Stimulated activated CD8-positive, alpha-beta memory T cell treated with anti-CD3 and anti-CD28 coated beads, Interleukin-4, amount 100 ng/mL, for 48 hours (primary cell): ENCODE results near the gene OFD1.
"Not testable (repeated sequence)": the region's sequence is repeated elsewhere in the genome, so short reads cannot be mapped to it uniquely, and the experiment has no call there.

Experiments
- DNase-seq: peaks from one replicate; pipeline ENCODE4 v3.0.0-alpha.2; 2020

Gene OFD1

DNA sequence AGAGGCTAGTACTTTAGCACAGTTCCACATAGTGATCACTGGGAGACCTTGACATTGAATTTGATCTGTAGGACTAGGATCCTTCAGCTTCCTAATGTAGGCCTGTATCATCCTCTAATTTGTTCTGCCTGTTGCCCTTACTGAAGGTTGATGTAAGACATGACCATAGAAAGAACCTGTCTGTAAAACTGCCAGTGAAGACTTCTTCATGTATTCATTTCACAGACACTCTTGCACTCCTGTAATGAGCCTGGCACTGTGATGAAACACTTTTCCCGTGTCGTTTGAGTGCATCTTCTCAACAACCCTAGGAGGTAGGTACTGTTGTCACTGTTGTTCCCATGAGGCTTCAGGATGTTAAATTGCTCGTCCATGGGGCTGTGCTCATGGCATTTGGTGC is 31.0 kb upstream of the OFD1 start:
- DNase-seq, result no peak

DNA sequence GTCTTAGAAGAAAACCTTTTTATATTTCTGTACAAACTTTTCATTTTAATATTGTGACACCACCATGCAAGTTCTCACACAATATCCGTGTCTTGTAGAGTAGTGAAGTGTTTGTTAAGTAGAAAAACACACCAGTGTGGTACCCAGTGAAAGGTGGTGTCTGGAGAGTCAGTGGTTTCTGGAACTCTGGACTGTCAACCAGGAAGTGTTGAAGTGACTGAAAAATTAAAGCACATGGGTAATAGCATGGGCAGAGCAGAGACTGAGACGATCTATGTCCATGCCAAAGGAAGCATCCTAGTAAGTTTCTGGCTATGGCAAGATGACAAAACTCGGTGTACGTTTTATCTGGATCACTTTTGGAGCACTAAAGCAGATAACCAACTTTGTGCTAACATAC is 23.4 kb upstream of the OFD1 start:
- no peak for DNase-seq

DNA sequence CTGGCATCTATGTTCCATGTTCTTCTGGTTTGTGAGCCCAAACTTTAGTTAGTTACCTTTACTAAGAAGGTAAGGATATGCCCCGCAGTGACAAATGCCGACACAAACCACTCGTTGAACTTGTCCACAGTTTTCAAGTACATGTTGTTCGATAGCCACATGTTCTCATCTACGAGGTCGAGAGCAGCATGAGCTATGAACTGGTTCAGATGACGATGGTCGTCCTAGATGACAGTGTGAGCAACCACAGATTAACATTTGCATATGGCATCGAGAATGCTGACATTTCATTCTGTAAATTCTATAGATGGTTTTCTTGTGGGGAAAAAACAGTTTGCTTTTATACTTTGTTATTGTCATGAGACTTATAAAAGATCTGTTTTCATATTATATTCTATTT is 18.1 kb upstream of the OFD1 start:
- DNase-seq, result no peak

DNA sequence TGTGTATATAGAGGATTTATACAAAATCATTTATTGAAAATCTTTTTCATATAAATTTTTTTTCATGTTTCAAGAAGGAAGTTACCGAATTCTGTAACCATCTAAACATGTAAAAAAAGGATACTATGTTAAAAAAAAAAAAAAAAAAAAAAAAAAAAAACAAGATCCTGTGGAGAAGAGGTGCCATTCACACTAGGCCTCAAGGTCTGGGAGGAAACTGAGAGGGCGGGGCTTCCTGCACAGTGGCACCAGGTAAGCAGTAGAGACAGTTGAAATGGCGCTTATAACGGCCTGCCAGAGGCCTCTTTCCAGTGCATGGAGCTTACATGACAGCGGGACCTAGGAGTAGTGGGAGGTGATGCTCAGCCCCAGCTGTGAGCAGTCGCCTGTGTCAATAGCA is 17.6 kb upstream of the OFD1 start:
- no peak for DNase-seq

DNA sequence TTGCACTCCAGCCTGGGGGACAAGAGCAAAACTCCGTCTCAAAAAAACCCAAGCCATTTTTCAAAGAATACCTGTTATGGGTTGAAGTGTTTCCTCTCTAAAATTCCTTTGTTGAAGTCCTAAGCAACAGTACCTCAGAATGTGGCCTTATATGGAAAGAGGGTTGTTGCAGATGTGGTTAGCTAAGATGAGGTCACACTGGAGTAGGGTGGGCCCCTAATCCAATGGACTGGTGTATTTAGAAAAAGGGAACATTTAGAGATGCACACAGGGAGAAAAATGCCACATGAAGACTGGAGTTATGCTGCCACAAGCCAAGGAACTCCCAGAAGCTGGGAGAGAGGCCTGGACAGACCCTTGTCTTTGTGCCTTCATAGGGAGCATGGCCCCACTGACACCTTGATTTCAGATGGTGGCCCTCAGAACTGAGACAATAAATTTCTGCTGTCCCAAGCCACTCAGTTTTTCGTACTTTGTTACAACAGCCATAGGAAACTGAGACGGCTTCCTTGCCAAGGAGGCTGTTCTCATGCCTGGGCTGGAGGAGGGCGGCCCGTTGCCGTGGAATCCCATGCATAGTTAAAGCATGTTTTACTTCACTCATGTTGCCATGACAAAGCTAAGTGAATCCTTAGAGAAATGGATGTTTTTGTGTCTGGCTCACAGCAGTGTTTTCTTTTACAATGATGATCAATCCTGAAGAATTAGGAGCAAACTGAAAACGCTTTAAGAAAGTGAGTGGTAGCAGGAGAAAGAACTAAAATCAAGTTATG is 16.7 kb upstream of the OFD1 start:
- DNase-seq, result no peak

DNA sequence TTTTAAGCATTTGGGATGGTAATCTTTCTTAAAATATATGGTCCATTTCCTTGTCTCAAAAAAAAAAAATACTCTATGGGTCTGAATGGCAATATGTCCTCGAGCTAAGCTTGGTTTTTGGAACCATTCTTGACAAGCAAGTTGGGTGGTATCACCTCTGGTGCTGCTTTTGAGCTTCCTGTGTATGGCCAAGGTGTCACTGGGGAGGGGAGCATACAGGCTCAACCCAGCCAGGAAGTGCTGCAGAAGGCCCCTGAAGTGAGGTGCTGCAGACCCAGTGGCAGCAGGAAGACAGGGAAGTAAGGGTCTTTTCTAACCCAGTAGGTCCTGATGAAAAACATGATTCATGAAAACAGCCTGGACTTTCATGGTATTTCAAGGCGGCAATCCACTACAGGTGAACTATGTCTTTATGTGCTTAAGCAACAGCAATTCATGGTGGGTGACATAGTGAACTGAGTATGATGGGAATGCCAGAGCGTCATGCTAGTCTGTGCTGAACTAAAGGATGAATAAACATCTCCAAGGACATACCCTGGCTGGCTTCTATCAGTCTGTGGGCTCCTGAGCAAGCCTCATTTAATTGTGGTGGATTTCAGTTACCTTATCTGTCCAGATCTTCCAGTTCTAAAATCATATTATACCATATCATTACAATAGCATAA is 15.2 kb upstream of the OFD1 start:
- DNase-seq, result no peak

DNA sequence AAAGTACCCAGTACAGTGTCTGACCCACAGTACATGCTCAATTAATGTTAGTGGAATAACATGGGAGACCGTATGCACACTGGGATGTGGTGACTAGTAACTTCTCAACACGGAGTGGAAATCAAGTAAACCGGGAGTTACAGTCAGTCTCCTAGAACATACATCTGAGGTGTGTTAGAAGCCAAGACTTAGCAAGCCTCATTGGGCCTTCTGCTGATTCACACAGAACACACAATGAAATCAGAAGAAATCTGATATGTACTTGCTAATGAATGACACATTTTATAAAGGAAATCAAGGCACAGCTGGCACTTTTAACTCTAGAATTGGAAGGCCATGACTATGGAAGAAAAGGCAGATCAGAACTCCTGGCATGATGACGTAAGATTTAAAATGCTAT is 13.2 kb upstream of the OFD1 start:
- no peak for DNase-seq

DNA sequence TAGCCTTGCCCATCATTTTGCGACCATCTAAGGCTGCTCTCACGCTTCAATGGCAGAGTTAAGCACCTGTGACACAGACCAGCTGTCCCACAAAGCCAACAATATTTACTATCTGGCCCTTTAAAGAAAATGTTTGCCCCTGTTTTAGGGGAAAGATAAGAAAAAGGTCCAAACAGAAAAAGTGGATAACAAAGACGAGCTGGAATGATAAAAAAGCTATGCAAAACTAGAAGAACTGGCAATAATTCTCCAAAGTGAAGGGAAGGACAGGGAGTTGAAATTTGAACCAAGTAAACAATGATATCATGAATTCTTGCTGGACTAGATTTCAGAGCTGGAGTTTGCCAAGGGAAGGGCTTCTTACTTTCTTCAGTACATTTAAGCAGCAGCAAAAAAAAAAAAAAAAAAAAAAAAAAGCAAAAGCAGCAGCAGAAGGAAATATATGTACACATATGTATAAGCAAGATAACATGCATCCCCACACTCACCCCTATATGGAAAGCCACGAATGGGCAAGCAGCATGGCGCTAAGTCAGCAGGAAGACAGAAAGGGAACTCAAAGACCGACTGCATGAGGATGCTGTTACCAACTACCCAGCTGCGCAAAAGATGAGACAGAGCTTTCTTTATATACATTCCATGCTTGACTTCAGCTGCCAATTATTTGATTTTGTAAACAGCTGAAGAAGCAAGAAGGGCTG is 12.6 kb upstream of the OFD1 start:
- no peak for DNase-seq

DNA sequence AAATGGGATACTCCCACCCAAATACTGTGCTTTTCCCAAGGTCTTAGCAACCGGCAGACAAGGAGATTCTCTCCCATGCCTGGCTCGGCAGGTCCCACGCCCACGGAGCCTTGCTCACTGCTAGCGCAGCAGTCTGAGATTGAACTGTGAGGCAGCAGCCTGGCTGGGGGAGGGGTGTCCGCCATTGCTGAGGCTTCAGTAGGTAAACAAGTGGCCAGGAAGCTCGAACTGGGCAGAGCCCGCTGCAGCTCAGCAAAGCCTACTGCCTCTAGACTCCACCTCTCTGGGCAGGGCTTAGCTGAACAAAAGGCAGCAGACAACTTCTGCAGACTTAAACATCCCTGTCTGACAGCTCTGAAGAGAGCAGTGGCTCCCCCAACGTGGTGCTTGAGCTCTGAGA is 9.7 kb upstream of the OFD1 start:
- peak; percentile 33 for DNase-seq

DNA sequence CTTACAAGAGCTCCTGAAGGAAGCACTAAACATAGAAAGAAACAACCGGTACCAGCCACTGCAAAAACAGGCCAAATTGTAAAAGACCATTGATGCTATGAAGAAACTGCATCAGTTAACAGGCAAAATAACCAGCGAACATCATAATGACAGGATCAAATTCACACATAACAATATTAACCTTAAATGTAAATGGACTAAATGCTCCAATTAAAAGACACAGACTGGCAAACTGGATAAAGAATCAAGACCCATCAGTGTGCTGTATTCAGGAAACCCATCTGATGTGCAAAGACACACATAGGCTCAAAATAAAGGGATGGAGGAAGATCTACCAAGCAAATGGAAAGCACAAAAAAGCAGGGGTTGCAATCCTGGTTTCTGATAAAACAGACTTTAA is 8.0 kb upstream of the OFD1 start:
- DNase-seq, result not testable (repeated sequence)

DNA sequence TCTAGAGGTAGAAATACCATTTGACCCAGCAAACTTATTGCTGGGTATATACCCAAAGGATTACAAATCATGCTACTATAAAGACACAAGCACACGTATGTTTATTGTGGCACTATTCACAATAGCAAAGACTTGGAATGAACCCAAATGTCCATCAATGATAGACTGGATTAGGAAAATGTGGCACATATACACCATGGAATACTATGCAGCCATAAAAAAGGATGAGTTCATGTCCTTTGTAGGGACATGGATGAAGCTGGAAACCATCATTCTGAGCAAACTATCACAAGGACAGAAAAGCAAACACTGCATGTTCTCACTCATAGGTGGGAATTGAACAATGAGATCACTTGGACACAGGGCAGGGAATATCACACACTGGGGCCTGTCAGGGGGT is 4.0 kb upstream of the OFD1 start:
- DNase-seq, result not testable (repeated sequence)

DNA sequence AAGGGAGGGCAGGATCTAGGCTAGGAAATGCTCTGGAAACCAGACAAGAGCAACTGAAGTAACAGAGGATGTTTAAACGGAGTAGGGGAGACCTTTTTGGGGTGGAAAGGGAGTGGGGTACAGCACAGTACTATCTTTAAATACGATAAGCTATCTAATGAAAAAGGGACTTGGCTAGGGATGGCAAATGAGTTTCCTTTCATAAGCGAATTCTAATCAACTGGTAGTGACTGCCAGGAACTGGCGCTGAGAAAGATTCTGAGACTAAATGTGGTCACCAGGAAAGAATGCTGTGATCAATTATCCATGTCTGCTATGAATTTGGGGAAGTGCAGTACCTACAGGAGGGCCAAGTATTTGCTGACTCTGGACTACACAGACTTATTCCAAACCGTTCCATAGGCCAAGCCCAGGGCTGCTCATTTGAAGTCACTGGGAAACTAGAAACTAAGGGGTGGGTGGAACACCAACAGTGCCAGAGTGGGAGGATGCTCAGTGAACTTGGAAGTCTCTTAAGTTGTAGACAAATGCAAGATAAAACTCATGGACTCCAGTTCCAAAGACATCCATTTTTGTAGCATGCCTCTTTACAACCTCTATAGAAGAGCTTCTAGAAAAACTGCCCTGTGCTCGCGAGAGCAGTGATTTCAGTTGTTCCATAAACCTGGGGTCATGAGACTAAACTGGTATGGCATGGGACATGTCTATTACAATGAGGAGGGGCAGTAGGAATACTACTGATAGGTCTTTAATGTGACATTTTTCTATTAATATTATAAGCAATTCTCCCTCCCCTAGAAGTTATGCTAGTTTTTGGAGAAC is 2.1 kb upstream of the OFD1 start:
- DNase-seq, result no peak

DNA sequence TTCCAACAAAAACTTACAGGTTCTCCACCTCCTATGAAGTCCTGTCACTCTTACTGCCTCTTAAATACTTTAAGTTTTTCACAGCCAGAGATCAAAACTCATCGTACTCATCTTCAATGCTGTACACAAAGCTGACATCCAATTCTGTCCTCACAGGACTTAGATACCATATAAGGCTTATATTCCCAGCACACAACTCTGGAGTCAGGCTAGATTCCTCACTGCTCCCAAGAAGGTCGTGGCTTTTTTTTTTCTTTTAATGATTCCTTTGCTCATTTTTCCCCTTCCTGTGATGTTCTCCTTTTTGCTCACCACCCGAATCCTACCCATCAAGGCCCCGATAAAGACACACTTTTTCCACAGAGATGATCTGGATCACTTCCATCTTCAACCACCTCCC is 1.0 kb upstream of the OFD1 start:
- no peak for DNase-seq

DNA sequence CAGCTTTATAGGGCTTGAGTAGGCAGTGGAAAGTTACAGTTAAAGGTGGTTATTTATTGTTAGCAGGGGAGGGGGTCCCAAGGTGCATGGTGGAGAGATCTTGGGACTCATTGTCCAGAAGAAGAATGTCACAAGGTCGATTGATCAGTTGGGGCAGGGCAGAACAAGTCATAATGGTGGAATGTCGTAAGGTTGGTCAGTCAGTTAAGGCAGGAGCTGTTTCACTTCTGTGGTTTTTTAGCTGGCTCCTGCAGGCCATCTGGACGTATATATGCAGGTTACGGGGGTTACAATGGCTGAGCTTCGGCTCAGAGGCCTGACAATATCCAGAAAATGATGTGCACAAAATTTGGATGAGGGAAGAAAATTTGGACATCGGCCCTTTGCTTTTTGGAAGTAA is 7.1 kb downstream of the OFD1 start:
- DNase-seq, result no peak

DNA sequence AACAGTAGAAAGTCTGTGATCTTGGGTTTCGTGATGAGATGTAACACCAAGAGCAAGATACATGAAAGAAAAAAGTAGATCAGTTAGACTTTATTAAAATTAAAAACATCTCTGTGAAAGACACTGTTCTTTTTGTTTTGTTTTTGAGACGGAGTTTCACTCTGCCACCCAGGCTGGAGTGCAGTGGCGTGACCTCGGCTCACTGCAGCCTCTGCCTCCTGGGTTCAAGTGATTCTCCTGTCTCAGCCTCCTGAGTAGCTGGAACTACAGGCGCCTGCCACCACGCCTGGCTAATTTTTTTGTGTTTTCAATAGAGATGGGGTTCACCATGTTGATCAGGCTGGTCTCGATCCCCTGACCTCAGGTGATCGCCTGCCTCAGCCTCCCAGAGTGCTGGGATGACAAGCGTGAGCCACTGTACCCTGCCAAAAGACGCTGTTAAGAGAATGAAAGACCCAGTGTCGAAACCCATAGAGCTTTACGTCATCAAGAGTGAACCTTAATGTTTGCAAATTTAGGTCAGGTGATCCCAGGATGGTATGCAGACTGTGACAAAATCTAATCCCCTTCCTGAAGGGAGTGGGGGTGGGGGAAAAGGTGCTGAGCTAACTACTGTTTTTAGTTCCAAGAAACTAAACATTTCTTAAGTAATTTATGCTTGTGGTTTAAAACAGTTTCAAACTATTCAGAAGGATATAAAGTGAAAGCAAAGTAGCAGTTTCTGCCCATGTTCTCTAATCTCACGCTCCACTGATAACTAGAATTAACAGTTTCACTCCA is 8.0 kb downstream of the OFD1 start:
- DNase-seq, result peak; percentile 43

DNA sequence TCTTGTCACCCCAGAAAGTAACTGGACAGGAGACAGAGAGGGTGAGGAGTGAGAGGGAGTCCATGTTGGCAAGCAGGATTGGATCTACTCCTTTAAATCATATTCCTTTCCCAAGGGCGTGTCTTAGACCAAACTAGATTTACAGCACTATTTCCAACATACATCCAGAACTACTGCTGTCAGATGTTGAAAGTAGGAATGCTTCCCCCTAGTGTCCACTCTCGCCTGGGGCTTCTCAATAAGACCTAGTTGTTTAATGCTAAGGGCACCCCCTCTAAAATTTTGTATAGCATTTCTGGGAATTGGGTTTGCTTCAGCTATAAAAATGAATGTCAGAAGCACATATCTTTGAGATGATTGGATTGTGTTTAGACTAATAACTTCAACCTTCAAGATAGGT is 13.3 kb downstream of the OFD1 start:
- DNase-seq, result no peak

DNA sequence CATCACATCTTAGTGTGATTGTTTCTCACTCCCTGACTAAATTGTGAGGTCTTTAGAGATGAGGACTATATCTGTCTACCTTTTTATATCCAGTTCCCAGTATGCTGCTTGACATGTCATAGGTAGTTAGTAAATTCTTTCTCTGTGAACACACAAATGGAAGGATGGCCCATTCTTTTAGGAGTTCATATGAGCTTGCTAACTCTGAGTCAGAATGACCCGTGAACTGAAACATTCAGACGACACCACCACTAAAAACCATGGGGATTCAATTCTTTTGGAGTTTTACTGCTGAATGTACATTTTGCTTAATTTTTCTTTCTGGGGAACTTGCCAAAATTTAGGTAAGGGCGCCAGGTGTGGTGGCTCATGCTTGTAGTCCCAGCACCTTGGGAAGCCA is 13.9 kb downstream of the OFD1 start:
- no peak for DNase-seq

DNA sequence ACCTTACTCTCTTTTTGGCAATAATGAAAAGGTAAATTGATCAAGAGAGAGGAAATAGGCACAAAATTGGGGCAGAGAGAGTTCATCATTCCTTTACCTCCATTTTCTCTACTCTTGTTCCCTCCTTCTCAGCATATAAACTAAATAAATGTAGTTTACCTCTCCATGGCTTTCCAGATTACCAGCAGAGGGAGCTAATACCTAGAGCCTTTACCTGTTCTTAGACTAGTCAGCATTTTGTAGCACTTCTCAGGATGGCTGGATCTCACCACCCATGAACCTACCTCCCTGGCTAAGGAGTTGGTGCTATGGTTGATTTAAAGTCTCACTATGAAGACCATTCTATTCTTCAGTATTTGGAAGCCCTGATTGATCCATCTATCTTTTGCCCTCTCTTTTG is 15.7 kb downstream of the OFD1 start:
- DNase-seq, result no peak

DNA sequence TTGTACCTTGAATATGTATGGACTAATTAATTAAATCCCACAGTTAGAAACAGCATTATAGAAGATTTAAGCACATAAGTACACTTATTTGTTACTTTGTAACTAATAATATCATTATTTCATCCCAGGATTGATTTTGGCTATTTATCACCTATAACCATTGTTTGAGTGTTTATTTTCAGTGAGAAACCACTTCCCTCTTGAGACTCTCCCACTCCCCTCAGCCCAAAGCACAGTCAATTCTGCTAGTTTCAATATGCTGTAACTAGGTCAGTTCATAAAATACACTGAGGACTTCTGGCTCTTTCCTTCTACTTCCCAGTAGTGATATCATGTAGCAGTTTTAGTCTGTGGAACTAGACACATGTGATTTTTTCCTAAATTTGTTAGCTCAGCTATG is 16.3 kb downstream of the OFD1 start:
- no peak for DNase-seq

DNA sequence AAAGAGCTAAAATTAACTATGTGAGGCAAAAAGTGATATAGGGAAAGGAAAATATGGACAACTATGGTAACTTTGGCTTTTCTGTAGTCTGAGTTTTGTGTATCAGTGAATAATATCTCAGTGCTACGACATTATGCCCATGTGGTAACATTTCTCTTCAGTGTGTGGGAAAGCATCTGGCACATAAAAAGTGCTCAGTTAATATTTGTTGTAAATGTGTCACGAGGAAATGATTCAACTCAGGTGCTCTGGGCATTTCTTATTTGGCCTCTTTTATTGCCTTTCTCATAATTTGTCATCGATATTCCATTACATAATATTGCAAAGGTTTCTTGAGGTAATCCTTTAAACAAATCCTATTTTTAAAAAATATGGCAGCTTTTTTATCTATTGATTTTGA is 17.6 kb downstream of the OFD1 start:
- no peak for DNase-seq

DNA sequence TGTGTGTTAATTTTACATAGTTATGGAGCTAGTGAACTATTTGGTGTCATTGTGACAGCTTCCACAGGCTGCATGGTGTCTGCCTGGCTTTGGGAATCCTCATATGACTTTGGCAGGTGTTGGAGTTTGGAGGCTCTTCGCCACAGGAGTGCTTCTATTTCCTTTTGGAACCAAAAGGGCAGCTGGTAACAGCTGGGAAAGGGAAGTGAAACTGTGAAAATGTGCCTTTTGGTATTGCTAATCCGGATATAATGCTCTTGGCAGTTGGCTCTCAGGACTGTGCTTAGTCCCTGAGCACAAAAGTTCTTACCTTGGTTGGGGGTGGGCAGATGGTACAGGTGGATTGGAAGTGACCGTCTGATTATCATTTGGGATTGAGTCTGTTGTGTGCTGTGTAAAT is 18.1 kb downstream of the OFD1 start:
- DNase-seq, result no peak

DNA sequence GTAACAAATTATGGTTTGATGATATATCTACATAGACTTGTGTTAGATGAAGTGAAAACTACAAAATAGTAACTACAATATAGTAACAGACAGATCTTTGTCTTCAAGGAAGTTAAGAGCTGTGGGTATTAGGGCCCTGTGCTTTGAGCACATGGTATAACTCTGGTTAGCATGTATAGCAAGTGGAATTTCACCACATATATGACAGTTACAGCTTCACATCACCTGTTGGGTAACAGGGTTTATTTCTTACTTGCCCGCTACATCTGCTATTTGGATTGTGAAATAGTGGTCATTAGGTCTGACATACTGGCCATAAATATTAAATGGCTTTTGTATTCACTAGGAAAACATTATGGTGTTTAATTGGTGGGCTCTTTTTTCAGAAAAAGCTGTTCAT is 20.2 kb downstream of the OFD1 start:
- no peak for DNase-seq

DNA sequence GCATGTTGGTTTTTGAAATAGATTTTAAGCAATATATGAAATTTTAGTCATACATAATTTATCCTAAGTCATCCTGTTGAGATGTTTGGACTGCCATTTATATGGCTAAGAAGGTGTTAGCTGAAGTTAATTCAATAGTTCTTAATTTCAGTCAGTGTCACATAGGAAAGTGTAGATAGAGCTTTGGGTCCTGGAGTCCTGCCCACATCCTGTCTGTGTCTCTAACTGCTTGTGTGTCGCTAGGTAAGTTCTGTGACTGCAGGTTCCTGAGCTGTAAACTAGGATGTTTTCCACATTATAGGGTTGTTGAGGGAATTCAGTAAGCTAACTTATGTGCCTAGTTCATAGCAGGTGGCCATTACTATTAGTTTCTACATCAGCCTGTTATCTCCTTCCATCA is 20.7 kb downstream of the OFD1 start:
- DNase-seq, result no peak
